GM12801 (cell line): ENCODE data around the gene DCC.

ENCODE experiments used
- TF ChIP-seq, protein P1 (sequence below): IDR thresholded peaks from one replicate; pipeline ENCODE4 v1.5.1; 2011; ENCODE audit warnings: control low read depth; ENCODE audit not compliant: insufficient read length; ENCODE audit errors: extremely low read depth

DCC gene

DNA sequence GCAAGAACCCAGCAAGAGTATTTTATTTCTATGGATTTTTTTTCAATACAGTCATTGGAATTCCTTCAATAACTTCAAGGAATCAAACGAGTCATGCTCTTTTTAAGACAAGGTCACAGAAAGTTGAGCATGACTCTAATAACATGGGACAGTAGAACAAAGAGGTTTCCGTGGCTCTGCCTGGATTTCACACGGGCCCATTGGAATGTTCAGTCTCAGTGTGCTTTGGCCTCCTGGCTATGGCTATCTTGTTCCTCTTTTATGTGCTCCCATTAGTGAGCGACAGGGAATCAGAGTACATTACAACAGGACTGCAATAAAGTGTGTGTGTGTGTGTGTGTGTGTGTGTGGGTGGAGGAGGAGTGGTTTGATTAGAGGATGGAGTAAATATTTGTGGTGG lies 312.4 kb downstream of the DCC start:
- TF ChIP-seq, protein P1, sequence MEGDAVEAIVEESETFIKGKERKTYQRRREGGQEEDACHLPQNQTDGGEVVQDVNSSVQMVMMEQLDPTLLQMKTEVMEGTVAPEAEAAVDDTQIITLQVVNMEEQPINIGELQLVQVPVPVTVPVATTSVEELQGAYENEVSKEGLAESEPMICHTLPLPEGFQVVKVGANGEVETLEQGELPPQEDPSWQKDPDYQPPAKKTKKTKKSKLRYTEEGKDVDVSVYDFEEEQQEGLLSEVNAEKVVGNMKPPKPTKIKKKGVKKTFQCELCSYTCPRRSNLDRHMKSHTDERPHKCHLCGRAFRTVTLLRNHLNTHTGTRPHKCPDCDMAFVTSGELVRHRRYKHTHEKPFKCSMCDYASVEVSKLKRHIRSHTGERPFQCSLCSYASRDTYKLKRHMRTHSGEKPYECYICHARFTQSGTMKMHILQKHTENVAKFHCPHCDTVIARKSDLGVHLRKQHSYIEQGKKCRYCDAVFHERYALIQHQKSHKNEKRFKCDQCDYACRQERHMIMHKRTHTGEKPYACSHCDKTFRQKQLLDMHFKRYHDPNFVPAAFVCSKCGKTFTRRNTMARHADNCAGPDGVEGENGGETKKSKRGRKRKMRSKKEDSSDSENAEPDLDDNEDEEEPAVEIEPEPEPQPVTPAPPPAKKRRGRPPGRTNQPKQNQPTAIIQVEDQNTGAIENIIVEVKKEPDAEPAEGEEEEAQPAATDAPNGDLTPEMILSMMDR: no peak

GRCh38 chr18:52657043-52657805 lies 317.2 kb downstream of the DCC start:
- TF ChIP-seq, protein P1: no peak

DNA sequence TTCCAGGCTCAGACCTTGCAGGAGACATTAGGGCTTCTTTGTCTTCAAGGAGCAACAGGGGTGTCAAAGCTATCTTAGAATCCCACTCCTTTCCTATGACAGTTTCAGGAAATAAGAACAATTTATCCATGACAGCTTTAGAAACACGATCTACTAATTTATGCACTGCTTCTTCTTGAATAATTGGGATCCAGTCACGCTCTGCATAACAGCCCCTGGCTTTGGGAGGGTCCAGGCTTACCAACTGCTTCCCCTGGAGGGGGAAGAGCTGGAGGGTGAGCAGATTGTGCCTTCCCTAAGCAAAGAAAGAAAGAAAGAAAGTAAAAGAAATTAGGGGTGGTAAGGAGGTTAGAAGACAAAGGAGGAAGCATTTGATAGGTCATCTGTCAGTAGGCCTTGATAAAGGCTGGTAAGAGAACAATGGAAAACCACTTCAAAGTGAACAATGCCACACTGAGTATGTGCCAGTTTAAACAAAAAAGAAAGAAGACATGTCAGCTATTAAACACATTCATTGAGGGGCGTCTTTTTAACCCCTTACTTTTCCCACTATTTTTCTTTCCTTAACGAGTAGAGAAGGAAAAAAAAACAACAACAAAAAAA lies 327.6 kb downstream of the DCC start:
- TF ChIP-seq, protein P1: no peak

DNA sequence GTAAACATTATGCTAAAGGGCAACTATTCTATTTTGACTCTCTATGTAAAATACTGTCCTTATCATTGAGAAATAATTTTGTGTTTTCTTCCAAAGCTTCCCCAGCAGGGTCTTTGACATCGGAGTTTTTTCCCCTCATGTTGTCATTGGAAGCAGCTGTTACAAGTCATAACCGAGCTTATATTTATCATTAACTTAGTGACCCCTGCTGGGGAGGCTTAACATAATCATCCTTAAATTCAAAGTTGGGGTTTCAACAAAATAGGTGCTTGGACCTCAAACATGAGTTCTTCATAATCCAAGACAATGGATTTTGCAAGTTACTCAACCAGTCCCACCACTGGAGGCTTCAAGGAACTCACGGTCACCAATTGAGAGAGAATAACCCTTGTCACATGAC lies 330.9 kb downstream of the DCC start:
- TF ChIP-seq, protein P1: no peak

DNA sequence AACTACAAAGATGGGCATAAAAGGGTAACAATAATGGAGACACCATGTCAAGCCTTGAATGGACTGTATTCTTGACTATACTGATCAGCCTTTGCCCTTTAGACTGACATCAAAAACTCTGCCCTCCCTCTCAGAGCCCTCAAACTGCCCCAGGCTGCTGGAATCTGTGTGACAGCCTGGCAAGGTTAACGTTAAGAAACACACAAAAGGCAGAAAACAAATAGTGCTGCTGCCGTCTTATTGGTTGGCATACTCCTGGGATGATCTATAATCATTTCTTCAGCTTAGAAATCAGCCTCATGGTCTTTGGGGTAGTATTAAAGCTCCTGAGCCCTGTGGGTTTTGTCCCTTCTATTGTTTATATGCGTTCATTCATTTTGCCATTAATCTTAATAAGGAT lies 338.0 kb downstream of the DCC start:
- TF ChIP-seq, protein P1: no peak

DNA sequence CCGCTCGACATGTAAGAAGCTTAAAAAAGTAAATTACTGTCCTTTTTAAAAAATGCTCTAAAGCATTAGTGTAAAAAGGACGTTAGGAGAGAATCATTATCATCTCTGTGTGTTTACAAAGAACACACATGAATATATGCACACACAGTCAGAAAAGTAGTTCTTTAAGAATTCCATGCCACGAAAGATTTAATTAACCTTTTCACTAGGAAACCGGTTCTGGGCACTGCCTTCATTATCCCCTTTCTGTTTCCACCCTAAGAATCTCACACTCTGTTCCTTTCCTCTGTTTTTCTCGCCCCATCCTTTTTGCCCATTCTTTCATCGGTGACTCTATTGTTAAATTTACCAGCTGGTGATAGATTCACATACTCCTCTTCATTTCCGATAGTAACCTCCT lies 338.6 kb downstream of the DCC start:
- TF ChIP-seq, protein P1: no peak

DNA sequence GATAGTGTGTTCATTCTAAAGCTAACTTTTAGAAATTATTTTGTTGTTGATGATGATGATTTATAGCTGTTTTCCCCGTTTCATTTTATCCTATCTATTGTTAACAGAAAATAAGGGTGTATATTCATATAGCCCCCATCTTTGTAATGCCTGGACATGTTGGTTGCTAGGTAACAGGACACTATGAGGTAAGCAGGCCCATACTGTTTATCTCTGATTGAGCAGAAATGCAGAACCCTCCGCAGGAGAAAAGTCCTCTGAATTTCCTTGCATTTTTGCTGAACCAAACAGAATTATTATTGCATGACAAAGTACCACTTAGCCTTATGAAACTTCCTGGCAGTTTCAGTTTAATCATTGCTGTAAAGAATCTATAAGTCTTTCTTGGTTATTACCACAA lies 339.4 kb downstream of the DCC start:
- TF ChIP-seq, protein P1: no peak
